Measurements from ENCODE around the gene FOXE3.

GRCh38 chr1:47411436-47411835 lies 4.6 kb upstream of the FOXE3 start:
- TF ChIP-seq FOXP2 (optimal IDR thresholded peaks at IDR 0.05; ENCODE audit: borderline replicate concordance, extremely low read depth, extremely low read length, insufficient read depth) (no peak), POLR2AphosphoS5 (IDR thresholded peaks at IDR 0.05; ENCODE audit: low read depth, low read length) (no peak)
- TF ChIP-seq, protein P1, sequence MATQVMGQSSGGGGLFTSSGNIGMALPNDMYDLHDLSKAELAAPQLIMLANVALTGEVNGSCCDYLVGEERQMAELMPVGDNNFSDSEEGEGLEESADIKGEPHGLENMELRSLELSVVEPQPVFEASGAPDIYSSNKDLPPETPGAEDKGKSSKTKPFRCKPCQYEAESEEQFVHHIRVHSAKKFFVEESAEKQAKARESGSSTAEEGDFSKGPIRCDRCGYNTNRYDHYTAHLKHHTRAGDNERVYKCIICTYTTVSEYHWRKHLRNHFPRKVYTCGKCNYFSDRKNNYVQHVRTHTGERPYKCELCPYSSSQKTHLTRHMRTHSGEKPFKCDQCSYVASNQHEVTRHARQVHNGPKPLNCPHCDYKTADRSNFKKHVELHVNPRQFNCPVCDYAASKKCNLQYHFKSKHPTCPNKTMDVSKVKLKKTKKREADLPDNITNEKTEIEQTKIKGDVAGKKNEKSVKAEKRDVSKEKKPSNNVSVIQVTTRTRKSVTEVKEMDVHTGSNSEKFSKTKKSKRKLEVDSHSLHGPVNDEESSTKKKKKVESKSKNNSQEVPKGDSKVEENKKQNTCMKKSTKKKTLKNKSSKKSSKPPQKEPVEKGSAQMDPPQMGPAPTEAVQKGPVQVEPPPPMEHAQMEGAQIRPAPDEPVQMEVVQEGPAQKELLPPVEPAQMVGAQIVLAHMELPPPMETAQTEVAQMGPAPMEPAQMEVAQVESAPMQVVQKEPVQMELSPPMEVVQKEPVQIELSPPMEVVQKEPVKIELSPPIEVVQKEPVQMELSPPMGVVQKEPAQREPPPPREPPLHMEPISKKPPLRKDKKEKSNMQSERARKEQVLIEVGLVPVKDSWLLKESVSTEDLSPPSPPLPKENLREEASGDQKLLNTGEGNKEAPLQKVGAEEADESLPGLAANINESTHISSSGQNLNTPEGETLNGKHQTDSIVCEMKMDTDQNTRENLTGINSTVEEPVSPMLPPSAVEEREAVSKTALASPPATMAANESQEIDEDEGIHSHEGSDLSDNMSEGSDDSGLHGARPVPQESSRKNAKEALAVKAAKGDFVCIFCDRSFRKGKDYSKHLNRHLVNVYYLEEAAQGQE (IDR thresholded peaks at IDR 0.05; ENCODE audit: insufficient read depth in 1 of 2, low read depth in 2 of 2, low read length in 2 of 2): no peak

Data from PFSK-1 (cell line).